NB4 (cell line): ENCODE data around the gene RNF128.

ENCODE experiments used
- TF ChIP-seq, protein P1 (sequence below): IDR thresholded peaks from one replicate; pipeline ENCODE4 v1.5.1; 2012; ENCODE audit warnings: low read depth, low read length
- TF ChIP-seq, protein P2 (sequence below): IDR thresholded peaks from 2 replicates; pipeline ENCODE4 v1.6.1; 2011; ENCODE audit warnings: low read depth, low read length

DNA sequence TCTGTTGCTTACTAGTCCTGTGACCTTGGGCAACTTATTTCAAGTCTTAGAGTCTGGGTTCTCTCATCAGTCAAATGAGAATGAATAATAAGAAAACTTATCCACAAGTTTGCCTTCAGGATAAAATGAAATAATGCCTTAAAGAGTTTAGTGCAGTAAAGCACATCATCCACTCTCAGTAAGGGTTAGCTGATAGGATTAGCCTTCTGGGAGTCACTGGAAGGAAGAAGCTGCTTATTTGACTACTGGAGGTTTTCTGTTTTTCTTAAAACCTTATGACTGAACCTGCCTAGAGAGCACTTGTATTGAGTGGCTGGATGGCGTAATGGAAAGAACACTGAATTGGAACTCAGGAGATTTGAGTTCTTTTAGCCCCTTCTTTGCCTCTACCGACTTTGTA lies 1.8 kb downstream of the RNF128 start:
- TF ChIP-seq, protein P1, sequence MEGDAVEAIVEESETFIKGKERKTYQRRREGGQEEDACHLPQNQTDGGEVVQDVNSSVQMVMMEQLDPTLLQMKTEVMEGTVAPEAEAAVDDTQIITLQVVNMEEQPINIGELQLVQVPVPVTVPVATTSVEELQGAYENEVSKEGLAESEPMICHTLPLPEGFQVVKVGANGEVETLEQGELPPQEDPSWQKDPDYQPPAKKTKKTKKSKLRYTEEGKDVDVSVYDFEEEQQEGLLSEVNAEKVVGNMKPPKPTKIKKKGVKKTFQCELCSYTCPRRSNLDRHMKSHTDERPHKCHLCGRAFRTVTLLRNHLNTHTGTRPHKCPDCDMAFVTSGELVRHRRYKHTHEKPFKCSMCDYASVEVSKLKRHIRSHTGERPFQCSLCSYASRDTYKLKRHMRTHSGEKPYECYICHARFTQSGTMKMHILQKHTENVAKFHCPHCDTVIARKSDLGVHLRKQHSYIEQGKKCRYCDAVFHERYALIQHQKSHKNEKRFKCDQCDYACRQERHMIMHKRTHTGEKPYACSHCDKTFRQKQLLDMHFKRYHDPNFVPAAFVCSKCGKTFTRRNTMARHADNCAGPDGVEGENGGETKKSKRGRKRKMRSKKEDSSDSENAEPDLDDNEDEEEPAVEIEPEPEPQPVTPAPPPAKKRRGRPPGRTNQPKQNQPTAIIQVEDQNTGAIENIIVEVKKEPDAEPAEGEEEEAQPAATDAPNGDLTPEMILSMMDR = no peak
- TF ChIP-seq, protein P2, sequence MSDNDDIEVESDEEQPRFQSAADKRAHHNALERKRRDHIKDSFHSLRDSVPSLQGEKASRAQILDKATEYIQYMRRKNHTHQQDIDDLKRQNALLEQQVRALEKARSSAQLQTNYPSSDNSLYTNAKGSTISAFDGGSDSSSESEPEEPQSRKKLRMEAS = no peak
